K562 (cell line): Measurements from ENCODE around the gene NFATC2. TPM values are rescaled to one million over a fixed set of nuclear protein-coding genes. Genes with fewer than 3 reads are reported as not detected.

Source experiments
- ATAC-seq: fragments of 200-7000 bp; cut with Tn5 transposase; 3 replicates; pipeline ENCODE4 v1.9.1; 2020; ENCODE audit warnings: moderate library complexity
- BruUV-seq: library from RNA; stranded (reverse); fragments of 400-500 nt; replicated peaks from 2 replicates; lab custom pipeline; 2021; lab: Mats Ljungman, UMichigan
- CTCF ChIA-PET: fragments of 300-600 bp; formaldehyde crosslinking; extraction: SDS; loops from one replicate; lab custom pipeline; 2021; ENCODE audit warnings: low intra/inter-chr PET ratio; lab: Yijun Ruan, JAX
- POLR2A ChIA-PET: fragments of 300-600, 350-650 bp; sonication (Branson Sonifier 250); formaldehyde crosslinking; extraction: SDS; loops from one replicate; lab custom pipeline; 2021; ENCODE audit warnings: antibody characterized with exemption, inconsistent platforms; lab: Yijun Ruan, JAX
- DNase-seq, 4 experiments: peaks; one replicate each; pipeline versions ENCODE4 v3.0.0 to v3.0.0-alpha.2; 2011 to 2018; ENCODE audit warnings: low spot score in 3 of 4, mixed read lengths in 3 of 4; ENCODE audit errors: extremely low read depth in 1 of 4
- FAIRE-seq: peaks from 2 replicates; lab custom pipeline; 2011; peaks lifted over from hg19 to GRCh38; lab: Jason Lieb, UNC
- H2AFZ ChIP-seq: 2 replicates; pipeline ENCODE4 v1.6.0; 2011; ENCODE audit warnings: low read depth, low read length, control low read depth, inconsistent platforms
- H3K27ac ChIP-seq: fragments of 200-600 bp; 3 replicates; pipeline ENCODE4 v1.8.0; 2011; ENCODE audit warnings: low read depth, mild to moderate bottlenecking, control low read depth, inconsistent platforms, low read length, moderate library complexity, mixed read lengths; ENCODE audit errors: extremely low read depth
- H3K27me3 ChIP-seq, 2 experiments: fragments of 300-600 bp in 1 of 2; 2 replicates in 1 of 2; 3 replicates in 1 of 2; pipeline versions ENCODE4 v1.6.0 to v1.8.0; 2011; ENCODE audit warnings: inconsistent platforms in 2 of 2, low read length in 2 of 2, mild to moderate bottlenecking in 1 of 2, mixed read lengths in 1 of 2, moderate library complexity in 1 of 2; ENCODE audit not compliant: control insufficient read depth in 2 of 2, insufficient read depth in 2 of 2
- H3K36me3 ChIP-seq: fragments of 300-600 bp; 3 replicates; pipeline ENCODE4 v1.8.0; 2011; ENCODE audit warnings: mild to moderate bottlenecking, low read length, inconsistent platforms; ENCODE audit not compliant: control insufficient read depth, insufficient read depth
- H3K4me1 ChIP-seq, 2 experiments: fragments of 200-600 bp in 1 of 2; replicated peaks in 1 of 2; 2 replicates in 1 of 2; 3 replicates in 1 of 2; pipeline versions ENCODE4 v1.5.1 to v1.8.0; 2011; ENCODE audit warnings: inconsistent platforms in 2 of 2, low read length in 2 of 2, mild to moderate bottlenecking in 1 of 2, mixed read lengths in 1 of 2, moderate library complexity in 1 of 2; ENCODE audit not compliant: control insufficient read depth in 2 of 2, insufficient read depth in 2 of 2
- H3K4me2 ChIP-seq: 2 replicates; pipeline ENCODE4 v1.6.1; 2011; ENCODE audit warnings: low read length, control low read depth, inconsistent platforms, mixed read lengths; ENCODE audit not compliant: insufficient read depth
- H3K4me3 ChIP-seq: fragments of 200-600 bp; sonication (generic), shearing (Covaris generic); 2 replicates; pipeline ENCODE4 v1.5.1; 2016; ENCODE audit warnings: control low read depth, inconsistent platforms
- H3K79me2 ChIP-seq: fragments of 200-600 bp; 3 replicates; pipeline ENCODE4 v1.8.0; 2011; ENCODE audit warnings: low read length, inconsistent platforms; ENCODE audit not compliant: control insufficient read depth, insufficient read depth
- H3K9ac ChIP-seq, 2 experiments: 2 replicates each; pipeline versions ENCODE4 v1.6.0 to v1.6.1; 2011; ENCODE audit warnings: low read depth in 2 of 2, low read length in 2 of 2, control low read depth in 1 of 2, inconsistent platforms in 1 of 2, mild to moderate bottlenecking in 1 of 2, mixed read lengths in 1 of 2; ENCODE audit not compliant: insufficient read depth in 1 of 2
- H3K9me1 ChIP-seq: one replicate; pipeline ENCODE4 v1.6.0; 2011; ENCODE audit warnings: inconsistent platforms, mild to moderate bottlenecking, low read length, moderate library complexity; ENCODE audit not compliant: control insufficient read depth, insufficient read depth
- H3K9me3 ChIP-seq: replicated peaks from 2 replicates; pipeline ENCODE4 v1.5.1; 2011; ENCODE audit warnings: low read depth, low read length, inconsistent platforms; ENCODE audit not compliant: control insufficient read depth, insufficient read depth
- H4K20me1 ChIP-seq: replicated peaks from 2 replicates; pipeline ENCODE4 v1.6.1; 2011; ENCODE audit warnings: low read length, inconsistent platforms, mixed read lengths; ENCODE audit not compliant: control insufficient read depth, insufficient read depth
- C11orf30 ChIP-seq: fragments of 450-650 bp; IDR thresholded peaks from 2 replicates; pipeline ENCODE4 v1.6.1; 2016; ENCODE audit warnings: low read depth, mild to moderate bottlenecking
- GATAD2A ChIP-seq: fragments of 450-650 bp; IDR thresholded peaks from 2 replicates; pipeline ENCODE4 v1.6.1; 2017
- MCM5 ChIP-seq: fragments of 450-650 bp; IDR thresholded peaks from 2 replicates; pipeline ENCODE4 v1.6.1; 2016; ENCODE audit warnings: low read depth
- SMARCA5 ChIP-seq: fragments of 450-650 bp; IDR thresholded peaks from 2 replicates; pipeline ENCODE4 v1.6.1; 2016
- SRSF9 ChIP-seq: fragments of 200-400 bp; formaldehyde crosslinking; IDR thresholded peaks from 2 replicates; pipeline ENCODE4 v1.6.1; 2017; ENCODE audit warnings: low read depth, low read length, borderline replicate concordance
- ZKSCAN1 ChIP-seq: fragments of 150-350 bp; IDR thresholded peaks from 2 replicates; pipeline ENCODE4 v1.6.1; 2016; ENCODE audit warnings: low read depth, low read length
- ZNF175 ChIP-seq: fragments of 200-800 bp; sonication (Bioruptor generic); IDR thresholded peaks from 2 replicates; pipeline ENCODE4 v1.6.1; 2016; ENCODE audit warnings: low read depth, mild to moderate bottlenecking, missing genetic modification characterization, missing compliant biosample characterization
- WGBS: fragments of 100-300 bp; shearing (Covaris generic); methylation state at CpG from one replicate; pipeline ENCODE4 v1.1.6; 2016; ENCODE audit warnings: low coverage, mixed read lengths; ENCODE audit not compliant: insufficient coverage; ENCODE audit errors: missing lambda C conversion rate; 5-methylcytosine and 5-hydroxymethylcytosine counted together
- in situ Hi-C: fragments of 300-500 bp; cut with MboI; formaldehyde crosslinking; loops from 4 replicates; pipeline ENCODE4 v1.15.0; 2018; ENCODE audit warnings: inconsistent platforms, mixed read lengths
- intact Hi-C: fragments of 100-400 bp; cut with micrococcal nuclease; formaldehyde crosslinking; loops from 2 replicates; pipeline ENCODE4 v1.14.2; 2022
- polyA plus RNA-seq, 8 experiments: library from polyadenylated mRNA; depleted of rRNA in 4 of 8; stranded (reverse) in 5 of 8; unstranded in 3 of 8; fragments of >200 nt; fragmentation: Nextera tagmentation in 2 of 8; fragmentation: Illumina TruSeq in 1 of 8; extraction: Ambion mirVana in 2 of 8; extraction: Trizol in 1 of 8; gene quantifications; 2 replicates each; pipeline versions ENCODE4 v1.2.1 to v1.2.3, GENCODE V29; 2011 to 2014; ENCODE audit warnings: inconsistent platforms in 1 of 8, missing spikeins in 1 of 8
- total RNA-seq, 7 experiments: library from RNA; depleted of rRNA in 6 of 7; stranded (reverse); fragments of >200 nt in 6 of 7; fragmentation: Illumina TruSeq in 2 of 7; extraction: Trizol in 2 of 7; gene quantifications; 2 replicates each; pipeline versions ENCODE4 v1.2.1 to v1.2.3, GENCODE V29; 2011 to 2021; ENCODE audit warnings: low replicate concordance in 1 of 7
- TF ChIP-seq, protein P1 (sequence below): fragments of 450-650 bp; IDR thresholded peaks from 2 replicates; pipeline ENCODE4 v1.6.1; 2016; ENCODE audit warnings: mild to moderate bottlenecking, moderate library complexity

The NFATC2 gene
- total and polyA plus RNA-seq, 9 of the 15 experiments (the other 6 are each of a cell fraction or from before 2014, with no cell fraction given) = 1.9 to 11.2 (median 3.0) TPM

DNA sequence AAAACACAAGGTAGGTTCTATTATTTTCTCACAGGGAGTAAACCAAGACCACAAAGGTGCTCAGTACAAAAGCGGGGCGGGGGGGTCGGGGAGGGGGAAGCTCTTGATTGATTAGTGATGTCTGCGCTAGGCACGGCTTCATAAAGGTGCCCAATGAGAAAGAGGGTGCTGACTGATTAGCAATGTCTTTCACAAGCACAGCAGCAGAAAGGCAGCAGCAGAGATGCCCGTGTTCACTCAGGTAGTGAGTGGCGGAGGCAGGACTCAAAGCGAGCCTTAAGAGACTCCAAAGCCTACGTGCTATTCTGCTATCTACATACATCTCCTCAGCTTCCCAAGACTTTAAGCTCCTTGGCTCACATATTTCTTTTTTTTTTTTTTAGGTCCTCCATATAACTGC is 20.3 kb downstream of the NFATC2 start:
- DNase-seq = no peak
- 93% methylated on average over 7 of the region's 9 CpGs for WGBS
- intact Hi-C loops = no loop called here
- peaks cover 32% of the 10 kb centered on the region for H3K36me3 ChIP-seq
- no peak overlapping the region for H3K4me3 ChIP-seq
- H3K79me2 ChIP-seq = peaks cover 28% of the 10 kb centered on the region
- H3K9ac ChIP-seq = no peak overlapping the region
- peaks cover 6% of the 10 kb centered on the region; the same call in 1 of the 2 replicates for H4K20me1 ChIP-seq
- no peaks in the 10 kb centered on the region for H3K9me3 ChIP-seq
- ChIA-PET CTCF (no interaction called here), POLR2A (interaction anchor here (0.6 kb wide), 1 partner anchor 20 kb away, joined by 3 read pairs; the partner anchor contains the start of gene NFATC2)
- peaks cover 16 to 40% of the 10 kb centered on the region in 2 experiments for H3K4me1 ChIP-seq
- no peak for FAIRE-seq
- H3K9me1 ChIP-seq = no peaks in the 10 kb centered on the region
- H3K4me2 ChIP-seq = no peak overlapping the region
- no TSS peak for BruUV-seq
- in situ Hi-C loops = no loop called here
- ATAC-seq = no peak
- no peaks in the 10 kb centered on the region for H3K27me3 ChIP-seq
- H3K27ac ChIP-seq = no peak overlapping the region
- H2AFZ ChIP-seq = no peak overlapping the region
- TF ChIP-seq GATAD2A = no peak
- no peak for TF ChIP-seq ZKSCAN1
- TF ChIP-seq C11orf30 = no peak
- TF ChIP-seq ZNF175 = no peak
- no peak for TF ChIP-seq SMARCA5
- TF ChIP-seq, protein P1, sequence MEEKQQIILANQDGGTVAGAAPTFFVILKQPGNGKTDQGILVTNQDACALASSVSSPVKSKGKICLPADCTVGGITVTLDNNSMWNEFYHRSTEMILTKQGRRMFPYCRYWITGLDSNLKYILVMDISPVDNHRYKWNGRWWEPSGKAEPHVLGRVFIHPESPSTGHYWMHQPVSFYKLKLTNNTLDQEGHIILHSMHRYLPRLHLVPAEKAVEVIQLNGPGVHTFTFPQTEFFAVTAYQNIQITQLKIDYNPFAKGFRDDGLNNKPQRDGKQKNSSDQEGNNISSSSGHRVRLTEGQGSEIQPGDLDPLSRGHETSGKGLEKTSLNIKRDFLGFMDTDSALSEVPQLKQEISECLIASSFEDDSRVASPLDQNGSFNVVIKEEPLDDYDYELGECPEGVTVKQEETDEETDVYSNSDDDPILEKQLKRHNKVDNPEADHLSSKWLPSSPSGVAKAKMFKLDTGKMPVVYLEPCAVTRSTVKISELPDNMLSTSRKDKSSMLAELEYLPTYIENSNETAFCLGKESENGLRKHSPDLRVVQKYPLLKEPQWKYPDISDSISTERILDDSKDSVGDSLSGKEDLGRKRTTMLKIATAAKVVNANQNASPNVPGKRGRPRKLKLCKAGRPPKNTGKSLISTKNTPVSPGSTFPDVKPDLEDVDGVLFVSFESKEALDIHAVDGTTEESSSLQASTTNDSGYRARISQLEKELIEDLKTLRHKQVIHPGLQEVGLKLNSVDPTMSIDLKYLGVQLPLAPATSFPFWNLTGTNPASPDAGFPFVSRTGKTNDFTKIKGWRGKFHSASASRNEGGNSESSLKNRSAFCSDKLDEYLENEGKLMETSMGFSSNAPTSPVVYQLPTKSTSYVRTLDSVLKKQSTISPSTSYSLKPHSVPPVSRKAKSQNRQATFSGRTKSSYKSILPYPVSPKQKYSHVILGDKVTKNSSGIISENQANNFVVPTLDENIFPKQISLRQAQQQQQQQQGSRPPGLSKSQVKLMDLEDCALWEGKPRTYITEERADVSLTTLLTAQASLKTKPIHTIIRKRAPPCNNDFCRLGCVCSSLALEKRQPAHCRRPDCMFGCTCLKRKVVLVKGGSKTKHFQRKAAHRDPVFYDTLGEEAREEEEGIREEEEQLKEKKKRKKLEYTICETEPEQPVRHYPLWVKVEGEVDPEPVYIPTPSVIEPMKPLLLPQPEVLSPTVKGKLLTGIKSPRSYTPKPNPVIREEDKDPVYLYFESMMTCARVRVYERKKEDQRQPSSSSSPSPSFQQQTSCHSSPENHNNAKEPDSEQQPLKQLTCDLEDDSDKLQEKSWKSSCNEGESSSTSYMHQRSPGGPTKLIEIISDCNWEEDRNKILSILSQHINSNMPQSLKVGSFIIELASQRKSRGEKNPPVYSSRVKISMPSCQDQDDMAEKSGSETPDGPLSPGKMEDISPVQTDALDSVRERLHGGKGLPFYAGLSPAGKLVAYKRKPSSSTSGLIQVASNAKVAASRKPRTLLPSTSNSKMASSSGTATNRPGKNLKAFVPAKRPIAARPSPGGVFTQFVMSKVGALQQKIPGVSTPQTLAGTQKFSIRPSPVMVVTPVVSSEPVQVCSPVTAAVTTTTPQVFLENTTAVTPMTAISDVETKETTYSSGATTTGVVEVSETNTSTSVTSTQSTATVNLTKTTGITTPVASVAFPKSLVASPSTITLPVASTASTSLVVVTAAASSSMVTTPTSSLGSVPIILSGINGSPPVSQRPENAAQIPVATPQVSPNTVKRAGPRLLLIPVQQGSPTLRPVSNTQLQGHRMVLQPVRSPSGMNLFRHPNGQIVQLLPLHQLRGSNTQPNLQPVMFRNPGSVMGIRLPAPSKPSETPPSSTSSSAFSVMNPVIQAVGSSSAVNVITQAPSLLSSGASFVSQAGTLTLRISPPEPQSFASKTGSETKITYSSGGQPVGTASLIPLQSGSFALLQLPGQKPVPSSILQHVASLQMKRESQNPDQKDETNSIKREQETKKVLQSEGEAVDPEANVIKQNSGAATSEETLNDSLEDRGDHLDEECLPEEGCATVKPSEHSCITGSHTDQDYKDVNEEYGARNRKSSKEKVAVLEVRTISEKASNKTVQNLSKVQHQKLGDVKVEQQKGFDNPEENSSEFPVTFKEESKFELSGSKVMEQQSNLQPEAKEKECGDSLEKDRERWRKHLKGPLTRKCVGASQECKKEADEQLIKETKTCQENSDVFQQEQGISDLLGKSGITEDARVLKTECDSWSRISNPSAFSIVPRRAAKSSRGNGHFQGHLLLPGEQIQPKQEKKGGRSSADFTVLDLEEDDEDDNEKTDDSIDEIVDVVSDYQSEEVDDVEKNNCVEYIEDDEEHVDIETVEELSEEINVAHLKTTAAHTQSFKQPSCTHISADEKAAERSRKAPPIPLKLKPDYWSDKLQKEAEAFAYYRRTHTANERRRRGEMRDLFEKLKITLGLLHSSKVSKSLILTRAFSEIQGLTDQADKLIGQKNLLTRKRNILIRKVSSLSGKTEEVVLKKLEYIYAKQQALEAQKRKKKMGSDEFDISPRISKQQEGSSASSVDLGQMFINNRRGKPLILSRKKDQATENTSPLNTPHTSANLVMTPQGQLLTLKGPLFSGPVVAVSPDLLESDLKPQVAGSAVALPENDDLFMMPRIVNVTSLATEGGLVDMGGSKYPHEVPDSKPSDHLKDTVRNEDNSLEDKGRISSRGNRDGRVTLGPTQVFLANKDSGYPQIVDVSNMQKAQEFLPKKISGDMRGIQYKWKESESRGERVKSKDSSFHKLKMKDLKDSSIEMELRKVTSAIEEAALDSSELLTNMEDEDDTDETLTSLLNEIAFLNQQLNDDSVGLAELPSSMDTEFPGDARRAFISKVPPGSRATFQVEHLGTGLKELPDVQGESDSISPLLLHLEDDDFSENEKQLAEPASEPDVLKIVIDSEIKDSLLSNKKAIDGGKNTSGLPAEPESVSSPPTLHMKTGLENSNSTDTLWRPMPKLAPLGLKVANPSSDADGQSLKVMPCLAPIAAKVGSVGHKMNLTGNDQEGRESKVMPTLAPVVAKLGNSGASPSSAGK = no peak
- no peak for TF ChIP-seq SRSF9
- no peak for TF ChIP-seq MCM5
- TF ChIP-seq, all 486 proteins: peak for 0
